RWPE2 (cell line): Measurements from ENCODE around the gene ODAD3.
"Not testable (repeated sequence)": the region's sequence is repeated elsewhere in the genome, so short reads cannot be mapped to it uniquely, and the experiment has no call there.

Experiments
- ATAC-seq: fragments of 200-7000 bp; cut with Tn5 transposase; 3 replicates; pipeline ENCODE4 v1.9.1; 2021; ENCODE audit warnings: low read depth
- DNase-seq: peaks from one replicate; pipeline ENCODE4 v3.0.0-alpha.2; 2020; ENCODE audit warnings: low spot score
- H3K27ac ChIP-seq: fragments of 450-650 bp; 2 replicates; pipeline ENCODE4 v1.5.1; 2017; ENCODE audit warnings: mild to moderate bottlenecking; ENCODE audit not compliant: poor library complexity, severe bottlenecking
- H3K27me3 ChIP-seq: fragments of 250-450 bp; sonication (Bioruptor Pico); 2 replicates; pipeline ENCODE4 v1.5.1; 2021; ENCODE audit warnings: mild to moderate bottlenecking, moderate library complexity; ENCODE audit not compliant: insufficient read depth, poor library complexity, severe bottlenecking
- H3K36me3 ChIP-seq: fragments of 250-450 bp; sonication (Bioruptor Pico); 2 replicates; pipeline ENCODE4 v1.5.1; 2020; ENCODE audit warnings: low read depth, mild to moderate bottlenecking, moderate library complexity
- H3K4me1 ChIP-seq: fragments of 250-450 bp; sonication (Bioruptor Pico); 2 replicates; pipeline ENCODE4 v1.5.1; 2021; ENCODE audit warnings: mild to moderate bottlenecking, moderate library complexity; ENCODE audit not compliant: insufficient read depth, poor library complexity, severe bottlenecking
- H3K4me3 ChIP-seq: fragments of 250-450 bp; sonication (Bioruptor Pico); 2 replicates; pipeline ENCODE4 v1.5.1; 2021; ENCODE audit warnings: mild to moderate bottlenecking, moderate library complexity; ENCODE audit not compliant: severe bottlenecking
- H3K9me3 ChIP-seq: fragments of 250-450 bp; sonication (Bioruptor Pico); 2 replicates; pipeline ENCODE4 v1.5.1; 2021; ENCODE audit warnings: mild to moderate bottlenecking, moderate library complexity; ENCODE audit not compliant: severe bottlenecking
- TF ChIP-seq, protein P1 (sequence below): fragments of 450-650 bp; IDR thresholded peaks from one replicate; pipeline ENCODE4 v1.5.1; 2017; ENCODE audit warnings: mild to moderate bottlenecking, moderate library complexity; ENCODE audit not compliant: poor library complexity, severe bottlenecking

The ODAD3 gene

DNA sequence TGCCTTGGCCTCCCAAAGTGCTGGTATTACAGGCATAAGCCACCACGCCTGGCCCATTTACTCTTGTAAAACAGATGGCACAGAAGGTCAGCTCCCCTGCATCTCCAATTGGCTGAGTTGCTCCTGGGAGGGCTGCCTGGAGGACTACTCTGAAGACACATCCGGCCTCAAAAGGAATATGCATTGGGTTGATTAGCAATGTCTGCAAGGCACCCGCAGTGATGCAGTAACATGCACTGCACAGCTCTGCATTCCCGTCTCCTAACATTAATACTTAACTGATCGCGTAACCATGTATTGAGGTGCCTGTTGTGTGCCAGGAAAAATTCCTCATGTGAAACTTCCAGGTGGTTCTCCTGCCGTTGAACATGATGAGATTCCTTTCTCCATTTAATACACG is 40.9 kb upstream of the ODAD3 start:
- H3K4me3 ChIP-seq: no peak overlapping the region
- no peaks in the 10 kb centered on the region for H3K36me3 ChIP-seq
- H3K27ac ChIP-seq: no peak overlapping the region
- peaks cover 10% of the 10 kb centered on the region for H3K27me3 ChIP-seq
- no peaks in the 10 kb centered on the region for H3K4me1 ChIP-seq
- TF ChIP-seq, protein P1, sequence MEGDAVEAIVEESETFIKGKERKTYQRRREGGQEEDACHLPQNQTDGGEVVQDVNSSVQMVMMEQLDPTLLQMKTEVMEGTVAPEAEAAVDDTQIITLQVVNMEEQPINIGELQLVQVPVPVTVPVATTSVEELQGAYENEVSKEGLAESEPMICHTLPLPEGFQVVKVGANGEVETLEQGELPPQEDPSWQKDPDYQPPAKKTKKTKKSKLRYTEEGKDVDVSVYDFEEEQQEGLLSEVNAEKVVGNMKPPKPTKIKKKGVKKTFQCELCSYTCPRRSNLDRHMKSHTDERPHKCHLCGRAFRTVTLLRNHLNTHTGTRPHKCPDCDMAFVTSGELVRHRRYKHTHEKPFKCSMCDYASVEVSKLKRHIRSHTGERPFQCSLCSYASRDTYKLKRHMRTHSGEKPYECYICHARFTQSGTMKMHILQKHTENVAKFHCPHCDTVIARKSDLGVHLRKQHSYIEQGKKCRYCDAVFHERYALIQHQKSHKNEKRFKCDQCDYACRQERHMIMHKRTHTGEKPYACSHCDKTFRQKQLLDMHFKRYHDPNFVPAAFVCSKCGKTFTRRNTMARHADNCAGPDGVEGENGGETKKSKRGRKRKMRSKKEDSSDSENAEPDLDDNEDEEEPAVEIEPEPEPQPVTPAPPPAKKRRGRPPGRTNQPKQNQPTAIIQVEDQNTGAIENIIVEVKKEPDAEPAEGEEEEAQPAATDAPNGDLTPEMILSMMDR: no peak
- no peak for ATAC-seq
- DNase-seq: no peak
- no peaks in the 10 kb centered on the region for H3K9me3 ChIP-seq

DNA sequence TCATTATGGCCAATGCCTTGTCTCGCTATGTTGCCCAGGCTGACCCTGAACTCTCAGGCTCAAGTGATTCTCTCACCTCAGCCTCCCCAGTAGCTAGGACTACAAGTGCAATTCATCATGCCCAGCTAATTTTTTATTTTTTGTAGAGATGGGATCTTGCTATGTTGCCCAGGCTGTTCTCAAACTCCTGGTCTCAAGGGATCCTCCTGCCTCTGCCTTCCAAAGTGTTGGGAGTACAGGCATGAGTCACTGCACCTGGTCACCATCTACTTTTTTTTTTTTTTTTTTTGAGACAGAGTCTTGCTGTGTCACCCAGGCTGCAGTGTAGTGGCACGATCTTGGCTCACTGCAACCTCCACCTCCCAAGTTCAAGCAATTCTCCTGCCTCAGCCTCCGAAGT is 40.4 kb upstream of the ODAD3 start:
- not testable (repeated sequence) for H3K4me1 ChIP-seq, H3K9me3 ChIP-seq, DNase-seq, H3K27ac ChIP-seq, ATAC-seq, H3K36me3 ChIP-seq, H3K4me3 ChIP-seq, H3K27me3 ChIP-seq

DNA sequence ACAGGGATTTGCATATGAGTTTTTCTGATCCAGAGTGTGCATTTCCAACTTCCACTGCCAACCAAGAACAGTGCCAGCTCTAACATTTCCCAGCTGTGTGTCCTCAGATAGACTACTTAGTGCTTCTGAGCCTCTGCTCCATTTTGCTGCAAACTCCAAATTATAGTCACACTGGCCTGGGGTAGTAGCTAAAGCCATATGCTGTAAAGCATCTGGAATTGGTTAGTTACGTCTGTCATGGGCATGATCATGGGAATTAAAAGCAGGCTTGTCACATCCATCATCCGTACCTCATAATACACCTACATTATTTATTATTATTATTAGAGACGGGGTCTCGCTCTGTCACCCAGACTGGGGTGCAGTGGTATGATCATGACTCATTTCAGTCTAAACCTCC is 38.8 kb upstream of the ODAD3 start:
- DNase-seq: no peak
- Histone ChIP-seq H3K36me3 (no peaks in the 10 kb centered on the region), H3K9me3 (no peaks in the 10 kb centered on the region), H3K4me1 (no peaks in the 10 kb centered on the region), H3K27me3 (no peaks in the 10 kb centered on the region), H3K4me3 (no peak overlapping the region), H3K27ac (no peak overlapping the region)
- ATAC-seq: no peak
- TF ChIP-seq, protein P1: no peak

DNA sequence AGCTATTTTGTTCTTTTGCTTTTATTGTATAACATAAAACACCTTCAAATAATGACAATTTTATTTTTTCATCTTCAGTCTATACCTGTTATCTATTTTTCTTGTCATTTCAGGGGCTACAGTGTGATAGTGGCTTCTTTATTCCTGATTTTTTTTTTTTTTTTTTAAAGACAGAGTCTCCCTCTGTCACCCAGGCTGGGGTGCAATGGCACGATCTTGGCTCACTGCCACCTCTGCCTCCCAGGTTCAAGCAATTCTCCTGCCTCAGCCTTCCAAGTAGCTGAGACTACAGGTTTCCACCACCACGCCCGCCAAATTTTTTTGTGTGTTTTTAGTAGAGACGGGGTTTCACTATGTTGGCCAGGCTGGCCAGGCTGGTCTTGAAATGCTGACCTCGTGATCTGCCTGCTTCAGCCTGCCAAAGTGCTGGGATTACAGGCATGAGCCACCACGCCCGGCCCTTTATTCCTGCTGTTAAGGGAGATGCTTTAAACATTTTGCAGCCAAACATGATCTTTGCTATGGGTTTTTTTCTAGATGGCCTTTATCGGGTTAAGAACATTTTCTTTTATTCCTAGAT is 33.4 kb upstream of the ODAD3 start:
- not testable (repeated sequence) for H3K27me3 ChIP-seq, H3K4me1 ChIP-seq, ATAC-seq, H3K9me3 ChIP-seq, H3K4me3 ChIP-seq, DNase-seq, H3K27ac ChIP-seq, H3K36me3 ChIP-seq

DNA sequence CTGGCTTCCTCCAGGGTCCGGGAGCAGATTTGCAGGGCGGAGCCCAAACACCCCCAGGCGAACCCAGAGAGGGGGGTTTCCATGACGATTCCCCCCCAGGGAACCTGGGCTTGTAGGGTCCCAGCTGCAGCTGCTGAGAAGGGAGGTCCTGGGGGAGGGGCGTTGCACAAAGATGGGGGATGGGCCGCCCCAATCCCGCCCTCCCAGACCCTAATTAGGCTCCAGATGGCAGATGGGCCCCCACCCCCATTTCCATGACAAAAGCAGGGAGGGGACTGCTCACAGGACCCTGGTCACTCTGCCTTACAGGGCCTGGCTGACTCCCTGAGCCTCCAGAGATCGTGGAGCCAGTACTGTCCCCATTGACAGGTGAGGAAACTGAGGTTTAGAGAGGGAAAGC is 30.7 kb upstream of the ODAD3 start:
- Histone ChIP-seq H3K4me1 (no peaks in the 10 kb centered on the region), H3K27ac (no peak overlapping the region), H3K27me3 (no peaks in the 10 kb centered on the region), H3K36me3 (no peaks in the 10 kb centered on the region), H3K9me3 (no peaks in the 10 kb centered on the region), H3K4me3 (no peak overlapping the region)
- ATAC-seq (no peak), DNase-seq (no peak)
- TF ChIP-seq, protein P1: no peak
